K562 (cell line): ENCODE measurements around the gene TRPM6. TPM values are rescaled to one million over a fixed set of nuclear protein-coding genes. Genes with fewer than 3 reads are reported as not detected.

Experiments
- polyA plus RNA-seq, 8 experiments: library from polyadenylated mRNA; depleted of rRNA in 4 of 8; stranded (reverse) in 5 of 8; unstranded in 3 of 8; fragments of >200 nt; fragmentation: Nextera tagmentation in 2 of 8; fragmentation: Illumina TruSeq in 1 of 8; extraction: Ambion mirVana in 2 of 8; extraction: Trizol in 1 of 8; gene quantifications; 2 replicates each; pipeline versions ENCODE4 v1.2.1 to v1.2.3, GENCODE V29; 2011 to 2014; ENCODE audit warnings: inconsistent platforms in 1 of 8, missing spikeins in 1 of 8
- small RNA-seq: library from RNA; depleted of rRNA; stranded (forward); fragments of <200 nt; gene quantifications from one replicate; pipeline ENCODE3, GENCODE V24; 2014
- total RNA-seq, 7 experiments: library from RNA; depleted of rRNA in 6 of 7; stranded (reverse); fragments of >200 nt in 6 of 7; fragmentation: Illumina TruSeq in 2 of 7; extraction: Trizol in 2 of 7; gene quantifications; 2 replicates each; pipeline versions ENCODE4 v1.2.1 to v1.2.3, GENCODE V29; 2011 to 2021; ENCODE audit warnings: low replicate concordance in 1 of 7
- TF ChIP-seq, protein P1 (sequence below), 2 experiments: fragments of 450-650 bp in 1 of 2; sonication (generic) in 1 of 2; formaldehyde crosslinking; conservative IDR thresholded peaks; 2 replicates each; pipeline versions ENCODE4 v1.4.0 to v1.8.1; 2020 to 2022; ENCODE audit warnings: mild to moderate bottlenecking in 1 of 2, missing genetic modification reagents in 1 of 2

Gene TRPM6
- total and polyA plus RNA-seq, 9 of the 15 experiments (the other 6 are each of a cell fraction or from before 2014, with no cell fraction given): 0.03 to 0.16 (median 0.09) TPM

- TF ChIP-seq, protein P1, sequence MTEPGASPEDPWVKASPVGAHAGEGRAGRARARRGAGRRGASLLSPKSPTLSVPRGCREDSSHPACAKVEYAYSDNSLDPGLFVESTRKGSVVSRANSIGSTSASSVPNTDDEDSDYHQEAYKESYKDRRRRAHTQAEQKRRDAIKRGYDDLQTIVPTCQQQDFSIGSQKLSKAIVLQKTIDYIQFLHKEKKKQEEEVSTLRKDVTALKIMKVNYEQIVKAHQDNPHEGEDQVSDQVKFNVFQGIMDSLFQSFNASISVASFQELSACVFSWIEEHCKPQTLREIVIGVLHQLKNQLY (CRISPR knock-in tag; conservative IDR thresholded peaks at IDR 0.05): no peak
- TF ChIP-seq, all 486 proteins: peak for 0
Measured at GRCh38 chr9:74674077-74674476, 213.6 kb downstream of the TRPM6 start (continued).

Small RNA genes lying within 50 kb of the gene (small RNA-seq; reads per million reads assigned to genes)
- not detected for gene RNU6-445P

Other genes with a start within 250 kb of the TRPM6 start
- 8.0 and 9.7 TPM in 2 replicates for gene C9orf40, start 65.0 kb upstream of the TRPM6 start, total RNA-seq (2014; rRNA removed)
- 8.6 and 8.9 TPM in 2 replicates for gene C9orf40, start 65.0 kb upstream of the TRPM6 start, total RNA-seq (2014; rRNA removed; fragmentation: Illumina TruSeq; extraction: Trizol)
- gene C9orf40, start 65.0 kb upstream of the TRPM6 start, total RNA-seq (2015; rRNA removed; fragmentation: Illumina TruSeq; extraction: Trizol): 10.0 and 10.3 TPM in 2 replicates
- 17.3 and 18.8 TPM in 2 replicates for gene C9orf40, start 65.0 kb upstream of the TRPM6 start, total RNA-seq (2021)
- gene C9orf40, start 65.0 kb upstream of the TRPM6 start, polyA plus RNA-seq (2011; rRNA removed): 7.5 and 8.7 TPM in 2 replicates
- gene C9orf40, start 65.0 kb upstream of the TRPM6 start, polyA plus RNA-seq (2014; fragmentation: Illumina TruSeq; extraction: Trizol): 6.7 and 7.3 TPM in 2 replicates
- 1 to 10 TPM; 5.6 to 5.8 TPM for gene C9orf40, start 65.0 kb upstream of the TRPM6 start, polyA plus RNA-seq (2014; fragmentation: Nextera tagmentation; extraction: Ambion mirVana)
- gene C9orf40, start 65.0 kb upstream of the TRPM6 start, polyA plus RNA-seq (2014; rRNA removed): 12.9 and 16.3 TPM in 2 replicates
- gene CARNMT1, start 140.4 kb upstream of the TRPM6 start, total RNA-seq (2014; rRNA removed): 15.6 and 22.7 TPM in 2 replicates
- 20.4 and 22.7 TPM in 2 replicates for gene CARNMT1, start 140.4 kb upstream of the TRPM6 start, total RNA-seq (2014; rRNA removed; fragmentation: Illumina TruSeq; extraction: Trizol)
- gene CARNMT1, start 140.4 kb upstream of the TRPM6 start, total RNA-seq (2015; rRNA removed; fragmentation: Illumina TruSeq; extraction: Trizol): 16.5 and 16.8 TPM in 2 replicates
- gene CARNMT1, start 140.4 kb upstream of the TRPM6 start, total RNA-seq (2021): 20.3 and 21.3 TPM in 2 replicates
- 7.7 and 12.4 TPM in 2 replicates for gene CARNMT1, start 140.4 kb upstream of the TRPM6 start, polyA plus RNA-seq (2011; rRNA removed)
- 11.9 and 14.2 TPM in 2 replicates for gene CARNMT1, start 140.4 kb upstream of the TRPM6 start, polyA plus RNA-seq (2014; fragmentation: Illumina TruSeq; extraction: Trizol)
- 1 to 10 TPM; 9.5 to 9.7 TPM for gene CARNMT1, start 140.4 kb upstream of the TRPM6 start, polyA plus RNA-seq (2014; fragmentation: Nextera tagmentation; extraction: Ambion mirVana)
- gene CARNMT1, start 140.4 kb upstream of the TRPM6 start, polyA plus RNA-seq (2014; rRNA removed): 10.3 and 10.7 TPM in 2 replicates
- gene NMRK1, start 200.2 kb upstream of the TRPM6 start, total RNA-seq (2014; rRNA removed): 1.2 and 2.0 TPM in 2 replicates
- gene NMRK1, start 200.2 kb upstream of the TRPM6 start, total RNA-seq (2014; rRNA removed; fragmentation: Illumina TruSeq; extraction: Trizol): 1.7 and 2.0 TPM in 2 replicates
- 1.1 and 1.9 TPM in 2 replicates for gene NMRK1, start 200.2 kb upstream of the TRPM6 start, total RNA-seq (2015; rRNA removed; fragmentation: Illumina TruSeq; extraction: Trizol)
- gene NMRK1, start 200.2 kb upstream of the TRPM6 start, total RNA-seq (2021): 2.8 and 3.0 TPM in 2 replicates
- 3.5 and 5.0 TPM in 2 replicates for gene NMRK1, start 200.2 kb upstream of the TRPM6 start, polyA plus RNA-seq (2011; rRNA removed)
- gene NMRK1, start 200.2 kb upstream of the TRPM6 start, polyA plus RNA-seq (2014; fragmentation: Illumina TruSeq; extraction: Trizol): 1.1 and 1.9 TPM in 2 replicates
- gene NMRK1, start 200.2 kb upstream of the TRPM6 start, polyA plus RNA-seq (2014; fragmentation: Nextera tagmentation; extraction: Ambion mirVana): 1 to 10 TPM; 1.3 to 2.0 TPM
- gene NMRK1, start 200.2 kb upstream of the TRPM6 start, polyA plus RNA-seq (2014; rRNA removed): 1.1 and 2.3 TPM in 2 replicates
- gene OSTF1, start 200.6 kb upstream of the TRPM6 start, total RNA-seq (2014; rRNA removed): 20.2 and 22.7 TPM in 2 replicates
- gene OSTF1, start 200.6 kb upstream of the TRPM6 start, total RNA-seq (2014; rRNA removed; fragmentation: Illumina TruSeq; extraction: Trizol): 24.3 and 26.8 TPM in 2 replicates
- gene OSTF1, start 200.6 kb upstream of the TRPM6 start, total RNA-seq (2015; rRNA removed; fragmentation: Illumina TruSeq; extraction: Trizol): 35.4 and 37.3 TPM in 2 replicates
- 25.1 and 25.8 TPM in 2 replicates for gene OSTF1, start 200.6 kb upstream of the TRPM6 start, total RNA-seq (2021)
- gene OSTF1, start 200.6 kb upstream of the TRPM6 start, polyA plus RNA-seq (2011; rRNA removed): 16.6 and 20.5 TPM in 2 replicates
- gene OSTF1, start 200.6 kb upstream of the TRPM6 start, polyA plus RNA-seq (2014; fragmentation: Illumina TruSeq; extraction: Trizol): 24.5 and 24.9 TPM in 2 replicates
- gene OSTF1, start 200.6 kb upstream of the TRPM6 start, polyA plus RNA-seq (2014; fragmentation: Nextera tagmentation; extraction: Ambion mirVana): 10 to 100 TPM; 15.0 to 23.0 TPM
- gene OSTF1, start 200.6 kb upstream of the TRPM6 start, polyA plus RNA-seq (2014; rRNA removed): 16.5 and 16.6 TPM in 2 replicates